Heart right ventricle (tissue), 16 donors: Measurements from ENCODE around the gene TSPAN17. TPM values are rescaled to one million over a fixed set of nuclear protein-coding genes. Genes with fewer than 3 reads are reported as not detected.

Experiments
- ATAC-seq, 8 donors: fragments of 200-7000 bp; cut with Tn5 transposase; one replicate each; pipeline ENCODE4 v1.9.1; 2020; ENCODE audit warnings: mild to moderate bottlenecking in 8 of 8, moderate library complexity in 8 of 8, moderate number of reproducible peaks in 1 of 8
- DNase-seq, 2 donors: peaks; one replicate each; pipeline ENCODE4 v3.0.0-alpha.2; 2020
- H3K27ac ChIP-seq, 10 donors: fragments of 200-600 bp; sonication (generic) in 2 of 10; one replicate each; pipeline versions ENCODE4 v1.5.0 to v1.8.0; 2020 to 2022; ENCODE audit warnings: mild to moderate bottlenecking in 3 of 10
- H3K27me3 ChIP-seq, 7 donors: fragments of 200-600 bp; one replicate each; pipeline ENCODE4 v1.8.0; 2021 to 2022; ENCODE audit warnings: mild to moderate bottlenecking in 2 of 7
- H3K36me3 ChIP-seq, 9 donors: fragments of 200-600 bp; sonication (generic) in 1 of 9; one replicate each; pipeline versions ENCODE4 v1.5.0 to v1.8.0; 2020 to 2022; ENCODE audit warnings: mild to moderate bottlenecking in 2 of 9
- H3K4me1 ChIP-seq, 9 donors: fragments of 200-600 bp; sonication (generic) in 1 of 9; one replicate each; pipeline versions ENCODE4 v1.5.0 to v1.8.0; 2020 to 2022; ENCODE audit warnings: mild to moderate bottlenecking in 4 of 9
- H3K4me3 ChIP-seq, 10 donors: fragments of 200-600 bp; sonication (generic) in 2 of 10; one replicate each; pipeline versions ENCODE4 v1.5.0 to v1.8.0; 2020 to 2022; ENCODE audit warnings: mild to moderate bottlenecking in 7 of 10, moderate library complexity in 2 of 10
- H3K9me3 ChIP-seq, 11 donors: fragments of 200-600 bp in 10 of 11; sonication (generic) in 2 of 11; one replicate each; pipeline versions ENCODE4 v1.5.0 to v1.8.0; 2013 to 2022; ENCODE audit warnings: mild to moderate bottlenecking in 2 of 11, control low read depth in 1 of 11, moderate library complexity in 1 of 11
- WGBS, 2 donors: extraction: QIAGEN DNeasy Blood & Tissue Kit; methylation state at CpG; one replicate each; pipeline ENCODE4 v1.1.7; 2013; ENCODE audit warnings: inconsistent platforms in 1 of 2; 5-methylcytosine and 5-hydroxymethylcytosine counted together
- intact Hi-C, 10 donors: fragments of 100-400 bp; cut with DNase I; formaldehyde crosslinking; loops; one replicate each; pipeline versions ENCODE4 v1.11.1 to v1.14.2; 2022
- polyA plus RNA-seq, 2 donors: library from polyadenylated mRNA; stranded (reverse); fragments of 200-250 nt; gene quantifications; one replicate each; pipeline ENCODE4 v1.2.3, GENCODE V29; 2013
- total RNA-seq, 10 donors: library from RNA; stranded (reverse); fragmentation: NEBNext Ultra II Directional in 3 of 10; extraction: Animal tissue kit (Norgen Biotek cat#: 25700) in 3 of 10; gene quantifications; one replicate each; pipeline versions ENCODE4 v1.2.1 to v1.2.4, GENCODE V29; 2021 to 2023
- TF ChIP-seq, protein P1 (sequence below), 9 donors: fragments of 200-600 bp; sonication (generic) in 2 of 9; IDR thresholded peaks; one replicate each; pipeline versions ENCODE4 v1.5.0 to v1.8.0; 2021 to 2022; ENCODE audit warnings: antibody characterized with exemption in 9 of 9, mild to moderate bottlenecking in 5 of 9, moderate library complexity in 1 of 9
- donor health status: Arrhythmogenic right ventricular cardiomyopathy.
- donor health status: ischemic (EF 13 %, LVEDD 7.1; RV severe dilation, severe dysfunction).
- donor health status: healthy with polysubstance abuse.
- donor health status: DM: no; HTN: yes; CAD: no.
- donor health status: DM: no; HTN: no; CAD: no.
- donor health status: ischemic (EF 25% LVEDD 6.9; RV normal size, moderate dysfunction).
- donor health status: ischemic (EF 25% LVEDD 5.7; RV mildly dilated, moderate dysfunction).
- donor health status: healthy.
- donor health status: DM: yes; HTN: yes; CAD: no.
- donor health status: Ischemic cardiomyopathy.
- donor health status: ischemic (EF 35%, LVEDD 5.7; RV mildly dilated, moderate dysfunction).
- donor health status: nonischemic (EF 11% LVEDD 7.7; RV severe dilation, severe dysfunction).
- donor health status: DM: yes; HTN: yes; CAD: no.
- donor health status: PGD.
- donor health status: ischemic (EF 29% LVEDD 5.4; RV normal size, mild dysfunction).
- donor health status: nonischemic (EF 23%, LVEDD 6.1; RV moderate dilation, normal function).

The TSPAN17 gene
- total and polyA plus RNA-seq, 12 donors = 13.2 to 48.3 (median 27.3) TPM

DNA sequence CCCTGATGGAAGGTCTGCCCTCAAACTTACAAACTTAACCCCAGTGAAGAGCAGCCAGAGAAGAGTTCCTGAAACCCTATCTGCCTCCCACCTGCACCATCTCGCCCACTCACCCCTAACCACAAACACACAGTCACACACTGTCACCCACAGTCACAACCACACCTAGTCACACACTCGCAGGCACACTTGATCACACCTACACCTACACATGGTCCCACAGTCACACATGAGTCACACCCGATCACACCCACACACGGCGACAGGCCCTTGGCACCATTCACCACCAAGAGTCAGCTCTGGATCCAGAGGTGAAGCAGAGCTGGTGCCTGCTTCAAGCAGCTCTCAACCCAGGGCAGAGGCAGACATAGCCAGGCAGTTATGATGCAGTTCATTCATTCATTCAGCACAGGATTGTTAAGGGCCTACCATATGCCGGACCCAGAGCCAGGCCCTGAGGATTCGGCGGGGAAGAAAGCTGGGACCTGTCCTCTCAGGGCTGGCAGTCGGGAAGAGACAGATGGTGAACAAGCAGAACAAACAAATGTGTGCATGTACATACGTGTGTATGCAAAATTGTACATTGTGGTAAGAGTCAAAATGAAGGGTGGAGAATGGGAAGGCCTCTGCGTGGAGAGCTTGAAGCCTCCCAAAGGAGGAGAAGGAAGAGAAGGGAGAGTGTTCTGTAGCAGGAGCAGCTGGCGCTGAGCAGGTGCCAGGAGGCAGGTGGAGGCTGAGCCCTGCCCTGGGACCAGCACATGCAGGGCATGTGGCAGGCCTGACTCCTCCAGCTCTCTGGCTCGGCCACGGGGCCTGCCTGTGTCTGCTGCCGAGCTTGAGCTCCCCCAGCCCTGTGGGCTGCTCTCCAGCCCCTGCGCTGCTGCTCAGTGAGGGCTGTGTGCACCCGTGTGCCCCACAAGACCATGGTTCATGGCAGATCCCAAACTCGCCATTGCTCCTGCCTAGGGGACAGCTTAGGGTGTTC, 6.4 kb downstream of the TSPAN17 start:
- TF ChIP-seq, protein P1, sequence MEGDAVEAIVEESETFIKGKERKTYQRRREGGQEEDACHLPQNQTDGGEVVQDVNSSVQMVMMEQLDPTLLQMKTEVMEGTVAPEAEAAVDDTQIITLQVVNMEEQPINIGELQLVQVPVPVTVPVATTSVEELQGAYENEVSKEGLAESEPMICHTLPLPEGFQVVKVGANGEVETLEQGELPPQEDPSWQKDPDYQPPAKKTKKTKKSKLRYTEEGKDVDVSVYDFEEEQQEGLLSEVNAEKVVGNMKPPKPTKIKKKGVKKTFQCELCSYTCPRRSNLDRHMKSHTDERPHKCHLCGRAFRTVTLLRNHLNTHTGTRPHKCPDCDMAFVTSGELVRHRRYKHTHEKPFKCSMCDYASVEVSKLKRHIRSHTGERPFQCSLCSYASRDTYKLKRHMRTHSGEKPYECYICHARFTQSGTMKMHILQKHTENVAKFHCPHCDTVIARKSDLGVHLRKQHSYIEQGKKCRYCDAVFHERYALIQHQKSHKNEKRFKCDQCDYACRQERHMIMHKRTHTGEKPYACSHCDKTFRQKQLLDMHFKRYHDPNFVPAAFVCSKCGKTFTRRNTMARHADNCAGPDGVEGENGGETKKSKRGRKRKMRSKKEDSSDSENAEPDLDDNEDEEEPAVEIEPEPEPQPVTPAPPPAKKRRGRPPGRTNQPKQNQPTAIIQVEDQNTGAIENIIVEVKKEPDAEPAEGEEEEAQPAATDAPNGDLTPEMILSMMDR (IDR thresholded peaks at IDR 0.05) = no peak
- Histone ChIP-seq H3K4me1 (peaks cover 0 to 25% (median 10%) of the 10 kb centered on the region in 9 donors), H3K4me3 (no peak overlapping the region), H3K9me3 (no peaks in the 10 kb centered on the region), H3K36me3 (peaks cover 0 to 57% (median 19%) of the 10 kb centered on the region in 9 donors), H3K27me3 (no peaks in the 10 kb centered on the region), H3K27ac (no peak overlapping the region)
- ATAC-seq (no peak), DNase-seq (no peak)
- WGBS, 2 donors = 90% methylated on average over 17 to 18 of the region's 18 CpGs
- intact Hi-C loops = loop anchor here in 1 of 10 donors (10.0 kb wide), 1 partner anchor 161 kb away; the partner anchor contains the start of gene UNC5A

DNA sequence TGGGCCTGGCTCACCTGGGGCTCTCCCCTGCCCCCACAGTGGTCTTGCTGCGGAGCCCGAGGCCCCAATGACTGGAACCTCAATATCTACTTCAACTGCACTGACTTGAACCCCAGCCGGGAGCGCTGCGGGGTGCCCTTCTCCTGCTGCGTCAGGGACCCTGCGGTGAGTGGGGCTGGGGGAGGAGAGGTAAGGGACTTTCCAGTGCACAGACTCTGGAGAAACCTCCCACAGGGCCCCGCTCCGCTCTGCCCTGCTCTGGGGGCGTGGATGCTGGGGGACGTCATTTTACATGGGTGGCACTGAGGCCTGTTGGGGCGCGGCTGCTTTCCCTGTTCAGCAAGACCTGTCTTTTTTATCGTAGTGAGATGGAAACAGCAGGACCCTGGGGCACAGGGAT, 7.6 kb downstream of the TSPAN17 start:
- intact Hi-C loops = loop anchor here in 7 of 10 donors (5.0 to 10.0 kb wide), 3 partner anchors 160 to 457 kb away; partner anchors contain the start of gene UNC5A (in 1 of the 7)

DNA sequence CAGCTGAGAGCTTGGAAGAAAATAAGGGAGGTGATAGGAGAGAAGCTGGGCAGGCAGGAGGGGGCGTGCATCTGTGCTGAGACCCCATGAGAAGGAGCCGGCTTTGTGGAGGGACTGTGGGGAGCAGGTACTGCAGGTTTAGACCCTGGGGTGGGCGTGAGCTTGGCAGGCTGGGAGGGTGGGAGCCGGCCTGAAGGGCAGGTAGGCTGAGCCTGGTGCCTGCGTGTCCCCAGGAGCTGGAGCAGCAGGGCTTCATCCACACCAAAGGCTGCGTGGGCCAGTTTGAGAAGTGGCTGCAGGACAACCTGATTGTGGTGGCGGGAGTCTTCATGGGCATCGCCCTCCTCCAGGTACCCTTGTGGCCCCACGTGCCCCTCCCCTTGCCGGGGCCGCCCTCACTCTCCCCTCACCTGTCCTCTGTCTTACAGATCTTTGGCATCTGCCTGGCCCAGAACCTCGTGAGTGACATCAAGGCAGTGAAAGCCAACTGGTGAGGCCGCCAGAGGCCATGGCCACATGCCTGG, 9.2 kb downstream of the TSPAN17 start:
- TF ChIP-seq, protein P1 (IDR thresholded peaks at IDR 0.05) = no peak
- intact Hi-C loops = loop anchor here in 7 of 10 donors (5.0 to 10.0 kb wide), 3 partner anchors 158 to 456 kb away; partner anchors contain the start of gene UNC5A (in 1 of the 7)
- WGBS, 2 donors = 88 to 91% methylated on average over 13 of the region's 13 CpGs
- no peak overlapping the region for H3K27ac ChIP-seq
- H3K9me3 ChIP-seq = no peaks in the 10 kb centered on the region
- no peak overlapping the region for H3K4me3 ChIP-seq
- DNase-seq = no peak
- peaks cover 0 to 32% (median 16%) of the 10 kb centered on the region in 9 donors for H3K4me1 ChIP-seq
- H3K27me3 ChIP-seq = peaks cover 0 to 5% (median 0%) of the 10 kb centered on the region in 7 donors
- ATAC-seq = no peak
- peaks cover 0 to 57% (median 19%) of the 10 kb centered on the region in 9 donors for H3K36me3 ChIP-seq

More for the DNA sequence above, 7.6 kb downstream of the TSPAN17 start:
- Histone ChIP-seq H3K9me3 (no peaks in the 10 kb centered on the region), H3K4me1 (peaks cover 0 to 26% (median 15%) of the 10 kb centered on the region in 9 donors), H3K27ac (no peak overlapping the region), H3K4me3 (no peak overlapping the region), H3K36me3 (peaks cover 0 to 57% (median 19%) of the 10 kb centered on the region in 9 donors), H3K27me3 (no peaks in the 10 kb centered on the region)
- ATAC-seq = no peak
- DNase-seq = no peak
- 96 to 97% methylated on average over 14 of the region's 14 CpGs for WGBS, 2 donors
- TF ChIP-seq, protein P1 (IDR thresholded peaks at IDR 0.05) = no peak

DNA sequence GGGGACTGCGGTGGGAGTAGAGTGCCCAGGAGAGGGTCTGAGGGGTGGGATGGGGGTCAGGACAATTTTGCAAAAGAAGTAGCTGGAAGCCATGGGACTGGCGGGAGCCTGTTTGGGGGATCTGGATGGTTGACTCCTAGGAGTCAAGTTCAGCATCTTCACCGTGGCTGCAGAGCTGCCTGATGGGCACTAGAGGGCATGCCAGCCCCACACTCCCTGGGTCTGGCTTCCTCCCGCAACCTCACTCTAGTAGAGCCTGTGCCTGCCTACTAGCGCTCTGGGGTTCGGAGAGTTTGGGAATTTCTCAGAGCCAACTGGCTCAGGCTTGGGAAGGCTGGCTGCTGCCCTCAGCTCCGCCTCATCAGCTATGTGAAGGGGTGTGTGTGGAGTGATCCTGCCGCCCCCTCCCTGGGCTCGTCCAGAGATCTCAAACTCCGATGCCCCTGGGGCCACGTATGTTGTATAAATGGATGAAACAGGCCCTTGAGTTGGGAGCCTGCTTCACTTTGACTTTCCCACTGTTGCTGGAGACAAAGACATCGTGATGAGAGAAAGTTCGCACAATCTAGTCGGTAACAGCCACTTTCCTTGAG, 10.8 kb downstream of the TSPAN17 start:
- 51 to 53% methylated on average over 14 of the region's 14 CpGs for WGBS, 2 donors
- TF ChIP-seq, protein P1 (IDR thresholded peaks at IDR 0.05) = peak; percentile 73 to 92 (median 86)
- intact Hi-C loops = loop anchor here in 8 of 10 donors (2.0 to 10.0 kb wide), 5 partner anchors 157 to 455 kb away; partner anchors contain the start of gene UNC5A (in 1 of the 8)

More for the DNA sequence above, 10.8 kb downstream of the TSPAN17 start:
- ATAC-seq = peak; percentile 63 to 85 (median 80)
- Histone ChIP-seq H3K9me3 (no peaks in the 10 kb centered on the region), H3K27ac (peak overlapping the region in 3 of 10 donors; percentile 29 to 63 (median 37)), H3K4me3 (no peak overlapping the region), H3K4me1 (peaks cover 0 to 28% (median 14%) of the 10 kb centered on the region in 9 donors), H3K36me3 (peaks cover 0 to 46% (median 13%) of the 10 kb centered on the region in 9 donors), H3K27me3 (peaks cover 0 to 17% (median 9%) of the 10 kb centered on the region in 7 donors)
- DNase-seq = peak; percentile 51 to 58
